Activated T-cell treated with anti-CD3 and anti-CD28 coated beads, Interleukin-2, amount 50 U/mL, for 4 hours (primary cell): ENCODE data around the gene FHAD1. TPM values are rescaled to one million over a fixed set of nuclear protein-coding genes. Genes with fewer than 3 reads are reported as not detected.
A peak's percentile ranks its signal among the peaks of the same experiment; 100 is the strongest.

Experiments used
- ATAC-seq, 2 donors: fragments of 200-7000 bp; cut with Tn5 transposase; one replicate each; pipeline ENCODE4 v1.10.0; 2021
- DNase-seq: peaks from one replicate; pipeline ENCODE4 v3.0.0-alpha.2; 2020
- H3K27me3 Mint-ChIP-seq: one replicate; pipeline ENCODE4 v1.8.0; 2021; ENCODE audit warnings: low read depth, mixed read lengths
- H3K36me3 Mint-ChIP-seq: one replicate; pipeline ENCODE4 v1.8.0; 2022; ENCODE audit warnings: mixed read lengths; ENCODE audit not compliant: insufficient read depth
- H3K4me1 Mint-ChIP-seq: one replicate; pipeline ENCODE4 v1.8.0; 2021; ENCODE audit warnings: low read depth, mixed read lengths
- H3K4me3 Mint-ChIP-seq: one replicate; pipeline ENCODE4 v1.8.0; 2021; ENCODE audit warnings: mild to moderate bottlenecking, moderate library complexity, mixed read lengths
- H3K9me3 Mint-ChIP-seq: one replicate; pipeline ENCODE4 v1.8.0; 2021; ENCODE audit warnings: mixed read lengths
- total RNA-seq, 3 donors: library from RNA; stranded (reverse); gene quantifications; one replicate each; pipeline ENCODE4 v1.2.1, GENCODE V29; 2021

FHAD1 gene
- total RNA-seq, 3 donors from 2014 or later, result 0.08 to 0.50 (median 0.20) TPM

DNA sequence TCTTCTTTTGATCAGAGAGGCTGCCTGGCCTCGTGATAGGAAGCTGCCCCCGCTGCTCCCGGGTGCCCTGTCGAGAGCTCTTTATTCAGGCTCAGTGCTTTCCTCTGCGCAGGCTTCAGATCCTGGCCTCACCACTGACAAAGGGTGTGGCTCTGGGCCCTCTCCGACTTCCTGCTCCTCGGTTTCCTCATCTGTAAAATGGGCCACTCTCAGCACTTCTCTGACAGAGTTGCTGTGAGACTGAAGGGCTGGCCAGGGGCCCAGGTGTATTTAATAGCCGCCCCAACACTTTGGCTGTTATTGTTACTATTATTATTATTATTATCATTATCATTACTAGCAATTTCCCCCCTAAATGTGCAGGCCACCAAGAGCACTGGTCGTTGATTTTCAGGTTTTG lies 101.6 kb downstream of the FHAD1 start:
- Mint-ChIP-seq H3K27me3 (peaks cover 18% of the 10 kb centered on the region), H3K4me1 (peaks cover 55% of the 10 kb centered on the region), H3K4me3 (no peak overlapping the region), H3K36me3 (no peaks in the 10 kb centered on the region), H3K9me3 (no peaks in the 10 kb centered on the region)
- DNase-seq (no peak), ATAC-seq (no peak)

- H3K36me3 Mint-ChIP-seq, result no peaks in the 10 kb centered on the region
- ATAC-seq (no peak), DNase-seq (no peak)
- H3K4me3 Mint-ChIP-seq, result no peak overlapping the region
- H3K27me3 Mint-ChIP-seq, result peaks cover 17% of the 10 kb centered on the region
- H3K4me1 Mint-ChIP-seq, result peaks cover 54% of the 10 kb centered on the region
- H3K9me3 Mint-ChIP-seq, result no peaks in the 10 kb centered on the region
Observed at GRCh38 chr1:15349133-15349532, 102.1 kb downstream of the FHAD1 start.

DNA sequence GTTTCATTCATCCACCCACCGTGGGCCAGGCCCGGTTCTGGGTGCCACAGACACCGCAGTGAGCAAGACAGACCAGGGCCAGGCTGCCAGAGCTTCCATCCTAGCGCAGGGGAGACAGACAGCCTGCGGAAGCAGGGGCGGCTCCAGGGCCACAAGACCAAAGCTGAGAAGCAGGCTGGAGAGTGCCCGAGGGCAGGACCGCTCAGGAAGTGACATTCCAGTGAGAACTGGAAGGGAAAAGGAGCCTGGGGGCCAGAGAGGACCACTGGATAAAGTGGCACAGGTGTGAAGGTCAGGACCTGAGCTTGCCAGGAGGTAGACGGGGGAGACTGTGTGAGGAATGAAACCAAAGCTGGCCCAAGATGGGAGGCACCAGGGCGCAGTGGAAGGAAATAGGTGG lies 103.1 kb downstream of the FHAD1 start:
- Mint-ChIP-seq H3K4me1 (peaks cover 52% of the 10 kb centered on the region), H3K36me3 (no peaks in the 10 kb centered on the region), H3K27me3 (peaks cover 11% of the 10 kb centered on the region), H3K4me3 (no peak overlapping the region), H3K9me3 (no peaks in the 10 kb centered on the region)
- no peak for DNase-seq
- no peak for ATAC-seq

GRCh38 chr1:15350551-15351200 lies 103.7 kb downstream of the FHAD1 start:
- no peaks in the 10 kb centered on the region for H3K36me3 Mint-ChIP-seq
- DNase-seq, result no peak
- no peaks in the 10 kb centered on the region for H3K9me3 Mint-ChIP-seq
- H3K27me3 Mint-ChIP-seq, result peaks cover 7% of the 10 kb centered on the region
- no peak overlapping the region for H3K4me3 Mint-ChIP-seq
- H3K4me1 Mint-ChIP-seq, result peaks cover 47% of the 10 kb centered on the region
- ATAC-seq, result no peak

DNA sequence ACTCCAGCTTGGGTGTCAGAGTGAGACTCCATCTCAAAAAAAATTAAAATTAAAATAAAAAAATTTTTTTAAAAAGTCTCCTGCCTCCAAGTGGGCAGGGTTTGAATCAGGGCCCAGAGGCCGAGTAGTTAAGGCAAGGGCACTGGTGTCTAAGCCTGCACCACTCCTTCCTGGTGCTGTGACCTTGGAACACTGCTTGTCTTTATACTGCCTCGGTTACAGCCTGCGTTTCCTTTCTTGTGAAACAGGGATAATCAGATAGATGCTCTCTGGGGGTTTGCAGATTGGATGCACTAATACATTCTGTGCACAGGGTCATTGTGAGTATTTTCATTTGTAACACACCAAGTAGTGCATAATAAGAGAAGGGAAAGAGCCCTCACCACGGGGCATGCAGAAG lies 104.3 kb downstream of the FHAD1 start:
- DNase-seq (no peak), ATAC-seq (no peak)
- Mint-ChIP-seq H3K4me3 (no peak overlapping the region), H3K9me3 (no peaks in the 10 kb centered on the region), H3K36me3 (no peaks in the 10 kb centered on the region), H3K27me3 (peaks cover 7% of the 10 kb centered on the region), H3K4me1 (peaks cover 43% of the 10 kb centered on the region)

DNA sequence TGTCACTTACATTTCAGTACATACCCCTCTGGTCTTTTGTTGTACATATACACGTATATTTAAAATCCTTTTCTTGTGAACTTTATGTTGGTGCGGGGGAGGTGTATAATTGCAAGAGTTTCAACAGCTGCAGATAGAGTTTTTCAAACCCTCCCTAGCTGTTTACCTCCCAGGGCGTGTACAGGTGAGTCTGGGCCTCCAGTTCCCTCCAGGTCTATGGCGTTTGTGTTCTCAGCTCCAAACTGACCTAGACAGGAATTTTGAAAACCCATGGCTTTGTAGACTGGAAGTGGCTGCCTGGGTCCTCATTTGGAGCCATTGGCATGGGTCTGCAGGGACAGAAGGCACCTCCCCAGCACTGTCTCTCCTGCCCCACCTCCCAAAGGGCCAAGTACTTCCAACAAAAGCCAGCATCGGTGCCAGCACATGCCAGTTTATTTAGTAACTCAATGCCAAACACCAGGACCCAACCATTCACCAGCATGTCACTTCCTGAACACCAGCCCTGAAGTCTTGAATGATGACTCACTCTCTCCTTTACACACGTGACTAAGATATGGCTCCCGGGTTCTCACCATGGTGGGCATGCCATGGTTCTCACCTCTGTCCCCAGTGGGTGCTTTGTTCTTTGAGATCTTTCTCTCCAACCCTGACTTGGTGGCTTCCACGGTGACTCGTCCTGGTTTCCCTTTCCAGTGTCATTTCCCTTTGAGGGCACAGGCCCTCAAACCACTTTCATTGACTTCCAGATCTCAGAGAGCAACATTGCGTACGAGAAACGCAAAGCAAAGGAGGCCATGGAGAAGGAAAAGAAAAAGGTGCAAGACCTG lies 105.3 kb downstream of the FHAD1 start:
- no peak overlapping the region for H3K4me3 Mint-ChIP-seq
- ATAC-seq (peak; percentile 88 to 89), DNase-seq (peak; percentile 9)
- H3K4me1 Mint-ChIP-seq, result peaks cover 34% of the 10 kb centered on the region
- H3K9me3 Mint-ChIP-seq, result no peaks in the 10 kb centered on the region
- no peaks in the 10 kb centered on the region for H3K36me3 Mint-ChIP-seq
- peaks cover 7% of the 10 kb centered on the region for H3K27me3 Mint-ChIP-seq

DNA sequence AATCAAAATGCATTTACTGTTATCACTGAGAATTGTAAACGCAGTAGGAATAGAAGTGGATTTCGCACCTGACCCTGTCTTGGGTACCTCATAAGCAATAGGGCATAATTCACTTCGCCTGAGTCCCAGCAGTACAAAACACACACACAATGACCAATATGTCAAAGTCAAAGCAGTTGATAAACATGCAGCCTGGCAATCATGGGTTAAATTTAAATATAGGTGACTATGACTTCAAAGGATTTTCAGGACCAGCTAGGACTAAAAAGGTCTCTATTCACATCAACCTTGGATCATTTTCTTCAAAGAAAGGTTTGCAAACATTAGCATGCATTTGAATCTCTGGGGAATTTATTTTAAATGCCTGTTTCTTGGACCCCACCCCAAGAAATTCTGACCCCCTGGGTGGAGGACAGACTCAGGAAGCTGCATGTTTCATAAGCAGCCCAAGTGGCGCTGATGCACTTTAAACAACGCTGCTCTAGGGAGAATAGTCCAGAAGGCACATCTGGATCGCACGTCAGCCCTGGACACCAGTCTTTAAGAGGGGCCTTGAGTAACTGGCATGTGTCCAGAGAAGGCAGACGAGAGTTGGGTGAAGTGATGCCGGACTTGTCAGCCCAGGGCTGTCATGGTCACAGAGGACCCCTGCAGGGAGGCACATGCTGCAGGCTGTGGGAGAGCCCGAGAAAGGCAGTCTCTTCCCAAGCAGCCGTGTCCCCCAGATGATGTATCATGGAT lies 107.0 kb downstream of the FHAD1 start:
- Mint-ChIP-seq H3K36me3 (no peaks in the 10 kb centered on the region), H3K27me3 (peaks cover 3% of the 10 kb centered on the region), H3K4me1 (peaks cover 26% of the 10 kb centered on the region), H3K4me3 (no peak overlapping the region), H3K9me3 (no peaks in the 10 kb centered on the region)
- no peak for DNase-seq
- no peak for ATAC-seq

GRCh38 chr1:15354580-15354965 lies 107.5 kb downstream of the FHAD1 start:
- peaks cover 23% of the 10 kb centered on the region for H3K4me1 Mint-ChIP-seq
- no peaks in the 10 kb centered on the region for H3K36me3 Mint-ChIP-seq
- peaks cover 3% of the 10 kb centered on the region for H3K27me3 Mint-ChIP-seq
- DNase-seq (no peak), ATAC-seq (no peak)
- no peaks in the 10 kb centered on the region for H3K9me3 Mint-ChIP-seq
- no peak overlapping the region for H3K4me3 Mint-ChIP-seq

GRCh38 chr1:15355968-15356625 lies 109.1 kb downstream of the FHAD1 start:
- H3K4me3 Mint-ChIP-seq, result no peak overlapping the region
- no peak for DNase-seq

GRCh38 chr1:15357612-15358207 lies 110.7 kb downstream of the FHAD1 start:
- DNase-seq, result no peak
- Mint-ChIP-seq H3K4me1 (peaks cover 7% of the 10 kb centered on the region), H3K4me3 (no peak overlapping the region), H3K36me3 (no peaks in the 10 kb centered on the region), H3K9me3 (no peaks in the 10 kb centered on the region), H3K27me3 (no peaks in the 10 kb centered on the region)
- ATAC-seq, result no peak

More at GRCh38 chr1:15355968-15356625, 109.1 kb downstream of the FHAD1 start:
- no peaks in the 10 kb centered on the region for H3K27me3 Mint-ChIP-seq
- no peaks in the 10 kb centered on the region for H3K9me3 Mint-ChIP-seq
- H3K4me1 Mint-ChIP-seq, result peaks cover 18% of the 10 kb centered on the region
- ATAC-seq, result no peak
- no peaks in the 10 kb centered on the region for H3K36me3 Mint-ChIP-seq

- DNase-seq, result no peak
- ATAC-seq, result no peak
- no peaks in the 10 kb centered on the region for H3K36me3 Mint-ChIP-seq
- no peak overlapping the region for H3K4me3 Mint-ChIP-seq
- no peaks in the 10 kb centered on the region for H3K9me3 Mint-ChIP-seq
- peaks cover 4% of the 10 kb centered on the region for H3K4me1 Mint-ChIP-seq
- no peaks in the 10 kb centered on the region for H3K27me3 Mint-ChIP-seq
Observed at GRCh38 chr1:15358565-15359133, 111.6 kb downstream of the FHAD1 start.

- no peak overlapping the region for H3K4me3 Mint-ChIP-seq
- no peaks in the 10 kb centered on the region for H3K27me3 Mint-ChIP-seq
- ATAC-seq, result no peak
- peaks cover 2% of the 10 kb centered on the region for H3K4me1 Mint-ChIP-seq
- H3K9me3 Mint-ChIP-seq, result no peaks in the 10 kb centered on the region
- no peak for DNase-seq
- no peaks in the 10 kb centered on the region for H3K36me3 Mint-ChIP-seq
Observed at GRCh38 chr1:15360700-15361099, 113.7 kb downstream of the FHAD1 start.

DNA sequence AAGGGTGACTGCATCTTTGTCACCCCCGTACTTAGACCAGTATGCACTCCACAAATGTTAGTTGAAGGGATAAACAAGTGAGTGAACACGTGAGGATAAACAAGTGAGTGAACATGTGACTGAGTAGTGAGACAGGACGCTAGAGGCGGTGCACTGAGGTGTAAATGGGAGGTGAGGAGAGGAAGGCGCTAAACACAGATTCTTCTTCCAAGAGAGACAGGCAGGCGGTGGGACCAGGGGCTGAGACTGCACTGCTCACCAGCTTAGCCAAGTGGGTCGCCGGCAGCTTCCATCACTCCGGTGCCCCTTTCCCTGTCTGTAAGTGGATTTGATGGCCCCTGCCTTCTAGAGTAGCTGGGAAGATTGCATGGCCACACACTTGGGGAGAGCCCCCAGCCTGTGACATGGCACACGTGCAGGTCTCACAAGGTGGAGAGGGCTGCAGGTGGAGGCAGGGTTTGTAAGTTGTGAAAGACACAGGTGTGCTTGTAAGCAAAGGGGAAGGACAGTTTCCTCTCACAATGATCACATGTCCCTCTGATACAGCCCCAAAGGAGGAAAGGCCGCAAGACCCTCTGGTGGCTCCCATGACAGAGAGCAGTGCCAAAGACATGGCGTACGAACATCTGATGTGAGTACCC lies 115.2 kb downstream of the FHAD1 start:
- DNase-seq (no peak), ATAC-seq (no peak)
- Mint-ChIP-seq H3K4me1 (no peaks in the 10 kb centered on the region), H3K9me3 (no peaks in the 10 kb centered on the region), H3K4me3 (no peak overlapping the region), H3K27me3 (no peaks in the 10 kb centered on the region), H3K36me3 (no peaks in the 10 kb centered on the region)
